Lung (tissue), 12 donors: ENCODE data around the gene DIDO1. TPM values are rescaled to one million over a fixed set of nuclear protein-coding genes. Genes with fewer than 3 reads are reported as not detected.

Experiments
- ATAC-seq: fragments of 200-7000 bp; cut with Tn5 transposase; one replicate; pipeline ENCODE4 v1.9.1; 2020; ENCODE audit warnings: moderate number of reproducible peaks; ENCODE audit not compliant: insufficient read depth, low FRiP score
- DNase-seq, 3 donors: peaks; one replicate each; pipeline ENCODE4 v3.0.0-alpha.2; 2013 to 2017
- H3K27ac ChIP-seq, 2 donors: one replicate each; pipeline ENCODE4 v1.5.1; 2013; ENCODE audit warnings: mild to moderate bottlenecking in 2 of 2, moderate library complexity in 2 of 2, control low read depth in 1 of 2, inconsistent platforms in 1 of 2, low read depth in 1 of 2, low read length in 1 of 2
- H3K27me3 ChIP-seq, 3 donors: one replicate each; pipeline ENCODE4 v1.5.1; 2013; ENCODE audit warnings: low read length in 2 of 3; ENCODE audit not compliant: control insufficient read depth in 3 of 3, insufficient read depth in 3 of 3
- H3K36me3 ChIP-seq, 4 donors: one replicate each; pipeline ENCODE4 v1.5.1; 2013; ENCODE audit warnings: low read length in 4 of 4, mild to moderate bottlenecking in 1 of 4, moderate library complexity in 1 of 4; ENCODE audit not compliant: control insufficient read depth in 4 of 4, insufficient read depth in 4 of 4
- H3K4me1 ChIP-seq, 5 donors: one replicate each; pipeline ENCODE4 v1.5.1; 2013; ENCODE audit warnings: low read length in 5 of 5, mild to moderate bottlenecking in 2 of 5, moderate library complexity in 1 of 5; ENCODE audit not compliant: control insufficient read depth in 5 of 5, insufficient read depth in 5 of 5
- H3K4me3 ChIP-seq: one replicate; pipeline ENCODE4 v1.5.1; 2013; ENCODE audit warnings: mild to moderate bottlenecking, control low read depth, moderate library complexity
- H3K9ac ChIP-seq, 2 donors: one replicate each; pipeline ENCODE4 v1.5.1; 2013; ENCODE audit warnings: low read length in 2 of 2, control low read depth in 1 of 2; ENCODE audit not compliant: insufficient read depth in 1 of 2
- H3K9me3 ChIP-seq, 4 donors: one replicate each; pipeline ENCODE4 v1.5.1; 2013; ENCODE audit warnings: low read length in 3 of 4, mild to moderate bottlenecking in 1 of 4, moderate library complexity in 1 of 4; ENCODE audit not compliant: control insufficient read depth in 4 of 4, insufficient read depth in 3 of 4
- CTCF ChIP-seq: IDR thresholded peaks from 2 replicates; pipeline ENCODE4 v1.5.1; 2012; ENCODE audit warnings: mild to moderate bottlenecking; ENCODE audit errors: control extremely low read depth, extremely low read depth
- WGBS, 2 donors: extraction: QIAGEN DNeasy Blood & Tissue Kit; methylation state at CpG; one replicate each; pipeline ENCODE4 v1.1.7; 2013; 5-methylcytosine and 5-hydroxymethylcytosine counted together
- polyA plus RNA-seq, 2 donors: library from polyadenylated mRNA; stranded (reverse); fragments of 200-250 nt; gene quantifications; one replicate each; pipeline ENCODE4 v1.2.1, GENCODE V29; 2013
- total RNA-seq, 2 donors: library from RNA; depleted of rRNA in 1 of 2; stranded (reverse); fragments of >200 nt in 1 of 2; gene quantifications; one replicate each; pipeline ENCODE4 v1.2.1, GENCODE V29; 2014 to 2021
- donor health status: control.
- donor health status: control.
- donor health status: Bipolar disorder and iron deficiency.
- donor health status: healthy.
- donor health status: DM: yes; HTN: yes; CAD: no.

DIDO1 gene
- total and polyA plus RNA-seq, 4 donors = 19.6 to 71.2 (median 35.8) TPM

- Histone ChIP-seq H3K4me3 (no peak overlapping the region), H3K36me3 (peaks cover 0 to 11% (median 5%) of the 10 kb centered on the region in 4 donors), H3K27me3 (no peaks in the 10 kb centered on the region), H3K27ac (no peak overlapping the region), H3K4me1 (peaks cover 7 to 41% (median 19%) of the 10 kb centered on the region in 5 donors), H3K9me3 (no peaks in the 10 kb centered on the region), H3K9ac (no peak overlapping the region)
- 64 to 79% methylated on average over 9 of the region's 9 CpGs for WGBS, 2 donors
- TF ChIP-seq CTCF = no peak
- ATAC-seq = no peak
- DNase-seq = no peak
These were observed 5.2 kb upstream of the DIDO1 start for GRCh38 chr20:62931464-62931863.

- DNase-seq (peak; percentile 56 to 61 (median 57)), ATAC-seq (peak; percentile 43)
- H3K9me3 ChIP-seq = no peaks in the 10 kb centered on the region
- peaks cover 0 to 3% (median under 1%) of the 10 kb centered on the region in 4 donors for H3K36me3 ChIP-seq
- 0 to 1% methylated on average over 39 to 44 of the region's 44 CpGs for WGBS, 2 donors
- H3K4me1 ChIP-seq = peaks cover 18 to 45% (median 19%) of the 10 kb centered on the region in 5 donors
- H3K9ac ChIP-seq = no peak overlapping the region
- peak overlapping the region; percentile 54 for H3K4me3 ChIP-seq
- no peaks in the 10 kb centered on the region for H3K27me3 ChIP-seq
- no peak for TF ChIP-seq CTCF
- peak overlapping the region; percentile 76 to 91 for H3K27ac ChIP-seq
These were observed 2.8 kb upstream of the DIDO1 start for GRCh38 chr20:62929051-62929538.

GRCh38 chr20:62928246-62928939, 2.1 kb upstream of the DIDO1 start:
- ATAC-seq (no peak), DNase-seq (peak in 2 of 3 donors; percentile 30 to 62)
- peak overlapping the region; percentile 54 for H3K4me3 ChIP-seq
- TF ChIP-seq CTCF = no peak
- no peaks in the 10 kb centered on the region for H3K27me3 ChIP-seq
- no peak overlapping the region for H3K9ac ChIP-seq
- 17 to 28% methylated on average over 14 of the region's 14 CpGs for WGBS, 2 donors
- peak overlapping the region; percentile 76 to 91 for H3K27ac ChIP-seq
- H3K36me3 ChIP-seq = no peaks in the 10 kb centered on the region
- H3K4me1 ChIP-seq = peaks cover 20 to 50% (median 20%) of the 10 kb centered on the region in 5 donors
- no peaks in the 10 kb centered on the region for H3K9me3 ChIP-seq
